Lower lobe of right lung (tissue), 2 donors: ENCODE results near the gene ST8SIA3. TPM values are rescaled to one million over a fixed set of nuclear protein-coding genes. Genes with fewer than 3 reads are reported as not detected.

ENCODE experiments used
- ATAC-seq, 2 donors: fragments of 200-7000 bp; cut with Tn5 transposase; one replicate each; pipeline ENCODE4 v1.9.1; 2020 to 2022; ENCODE audit warnings: mild to moderate bottlenecking in 2 of 2, moderate library complexity in 2 of 2
- DNase-seq: peaks from one replicate; pipeline ENCODE4 v3.0.0-alpha.2; 2020
- H3K27ac ChIP-seq: fragments of 200-600 bp; one replicate; pipeline ENCODE4 v1.8.0; 2022
- H3K27me3 ChIP-seq: fragments of 200-600 bp; one replicate; pipeline ENCODE4 v1.8.0; 2022; ENCODE audit warnings: low read depth
- H3K36me3 ChIP-seq: fragments of 200-600 bp; one replicate; pipeline ENCODE4 v1.8.0; 2022; ENCODE audit warnings: mild to moderate bottlenecking
- H3K4me1 ChIP-seq: fragments of 200-600 bp; one replicate; pipeline ENCODE4 v1.8.0; 2022
- H3K4me3 ChIP-seq: fragments of 200-600 bp; one replicate; pipeline ENCODE4 v1.8.0; 2022; ENCODE audit warnings: mild to moderate bottlenecking
- H3K9me3 ChIP-seq: fragments of 200-600 bp; one replicate; pipeline ENCODE4 v1.8.0; 2022
- CTCF ChIP-seq: fragments of 200-600 bp; IDR thresholded peaks from one replicate; pipeline ENCODE4 v1.8.0; 2022; ENCODE audit warnings: antibody characterized with exemption, mild to moderate bottlenecking
- intact Hi-C: fragments of 100-400 bp; cut with DNase I; formaldehyde crosslinking; loops from one replicate; pipeline ENCODE4 v1.11.0; 2022
- total RNA-seq: library from RNA; stranded (reverse); fragmentation: NEBNext Ultra II Directional; extraction: Animal tissue kit (Norgen Biotek cat#: 25700); gene quantifications from one replicate; pipeline ENCODE4 v1.2.1, GENCODE V29; 2021
- donor health status: DM: no; HTN: yes; CAD: no; lungs with severe emphysema.

The ST8SIA3 gene
- total RNA-seq, 1 donor from 2014 or later: not detected

- no peaks in the 10 kb centered on the region for H3K4me1 ChIP-seq
- no peaks in the 10 kb centered on the region for H3K27me3 ChIP-seq
- TF ChIP-seq CTCF: no peak
- ATAC-seq: no peak
- no peaks in the 10 kb centered on the region for H3K9me3 ChIP-seq
- intact Hi-C loops: no loop called here
- no peaks in the 10 kb centered on the region for H3K36me3 ChIP-seq
- H3K27ac ChIP-seq: no peak overlapping the region
- no peak for DNase-seq
- no peak overlapping the region for H3K4me3 ChIP-seq
Observed at GRCh38 chr18:57366528-57367081, 14.2 kb downstream of the ST8SIA3 start.

- no peak for ATAC-seq
Observed at GRCh38 chr18:57372444-57372843, 20.1 kb downstream of the ST8SIA3 start.

GRCh38 chr18:57373017-57373416, 20.7 kb downstream of the ST8SIA3 start:
- H3K27ac ChIP-seq: no peak overlapping the region
- no peaks in the 10 kb centered on the region for H3K36me3 ChIP-seq
- H3K4me1 ChIP-seq: no peaks in the 10 kb centered on the region
- DNase-seq (no peak), ATAC-seq (no peak)
- H3K9me3 ChIP-seq: no peaks in the 10 kb centered on the region
- H3K4me3 ChIP-seq: no peak overlapping the region
- no peak for TF ChIP-seq CTCF
- intact Hi-C loops: no loop called here
- no peaks in the 10 kb centered on the region for H3K27me3 ChIP-seq

More at GRCh38 chr18:57372444-57372843, 20.1 kb downstream of the ST8SIA3 start:
- intact Hi-C loops: no loop called here
- Histone ChIP-seq H3K9me3 (no peaks in the 10 kb centered on the region), H3K27me3 (no peaks in the 10 kb centered on the region), H3K4me3 (no peak overlapping the region), H3K36me3 (no peaks in the 10 kb centered on the region), H3K27ac (no peak overlapping the region), H3K4me1 (no peaks in the 10 kb centered on the region)
- no peak for DNase-seq
- no peak for TF ChIP-seq CTCF

- Histone ChIP-seq H3K4me1 (no peaks in the 10 kb centered on the region), H3K27me3 (no peaks in the 10 kb centered on the region), H3K36me3 (no peaks in the 10 kb centered on the region), H3K27ac (no peak overlapping the region), H3K9me3 (no peaks in the 10 kb centered on the region), H3K4me3 (no peak overlapping the region)
- DNase-seq (no peak), ATAC-seq (no peak)
- intact Hi-C loops: no loop called here
- no peak for TF ChIP-seq CTCF
Observed at GRCh38 chr18:57376503-57376902, 24.1 kb downstream of the ST8SIA3 start.

GRCh38 chr18:57389271-57389670, 36.9 kb downstream of the ST8SIA3 start:
- no peaks in the 10 kb centered on the region for H3K36me3 ChIP-seq
- H3K9me3 ChIP-seq: no peaks in the 10 kb centered on the region
- no peaks in the 10 kb centered on the region for H3K27me3 ChIP-seq
- TF ChIP-seq CTCF: no peak
- no peaks in the 10 kb centered on the region for H3K4me1 ChIP-seq
- no peak overlapping the region for H3K27ac ChIP-seq
- ATAC-seq (no peak), DNase-seq (no peak)
- intact Hi-C loops: no loop called here
- no peak overlapping the region for H3K4me3 ChIP-seq
